Bronchial epithelial cell (primary cell): ENCODE measurements around the gene RABL6. TPM values are rescaled to one million over a fixed set of nuclear protein-coding genes. Genes with fewer than 3 reads are reported as not detected.

Experiments used
- DNase-seq: peaks from one replicate; pipeline ENCODE4 v3.0.0-alpha.2; 2010; ENCODE audit warnings: low read depth
- FAIRE-seq: peaks from 2 replicates; lab custom pipeline; 2011; peaks lifted over from hg19 to GRCh38; lab: Jason Lieb, UNC
- H3K27me3 ChIP-seq: 2 replicates; pipeline ENCODE4 v1.5.1; 2011; ENCODE audit warnings: low read length; ENCODE audit not compliant: control insufficient read depth, insufficient read depth
- H3K36me3 ChIP-seq: 2 replicates; pipeline ENCODE4 v1.5.1; 2011; ENCODE audit warnings: low read length; ENCODE audit not compliant: control insufficient read depth, insufficient read depth
- H3K4me3 ChIP-seq: 2 replicates; pipeline ENCODE4 v1.5.1; 2011; ENCODE audit warnings: mild to moderate bottlenecking, low read depth, low read length, control low read depth
- CTCF ChIP-seq: IDR thresholded peaks from 2 replicates; pipeline ENCODE4 v1.5.1; 2011; ENCODE audit warnings: mild to moderate bottlenecking, moderate library complexity, low read length, control low read depth, inconsistent platforms; ENCODE audit not compliant: insufficient read depth, severe bottlenecking
- total RNA-seq: library from RNA; depleted of rRNA; stranded (reverse); fragments of >200 nt; gene quantifications from 2 replicates; pipeline ENCODE4 v1.2.1, GENCODE V29; 2014

The RABL6 gene
- total RNA-seq, 1 donor from 2014 or later: 79.5 TPM

GRCh38 chr9:136791516-136792276, 16.1 kb upstream of the RABL6 start:
- FAIRE-seq (no peak), DNase-seq (peak; percentile 75)
- H3K4me3 ChIP-seq: peak overlapping the region; percentile 89
- H3K27me3 ChIP-seq: no peaks in the 10 kb centered on the region
- peak; percentile 99 for TF ChIP-seq CTCF
- H3K36me3 ChIP-seq: peaks cover 13% of the 10 kb centered on the region

GRCh38 chr9:136792321-136793085, 15.2 kb upstream of the RABL6 start:
- Histone ChIP-seq H3K27me3 (peaks cover 2% of the 10 kb centered on the region), H3K4me3 (no peak overlapping the region), H3K36me3 (peaks cover 13% of the 10 kb centered on the region)
- FAIRE-seq (no peak), DNase-seq (no peak)
- no peak for TF ChIP-seq CTCF

GRCh38 chr9:136793086-136793946, 14.4 kb upstream of the RABL6 start:
- DNase-seq (no peak), FAIRE-seq (no peak)
- no peak for TF ChIP-seq CTCF
- peaks cover 13% of the 10 kb centered on the region for H3K36me3 ChIP-seq
- H3K4me3 ChIP-seq: no peak overlapping the region
- peaks cover 2% of the 10 kb centered on the region for H3K27me3 ChIP-seq

GRCh38 chr9:136794281-136794999, 13.3 kb upstream of the RABL6 start:
- no peak overlapping the region for H3K4me3 ChIP-seq
- peaks cover 7% of the 10 kb centered on the region for H3K27me3 ChIP-seq
- peaks cover 13% of the 10 kb centered on the region for H3K36me3 ChIP-seq
- TF ChIP-seq CTCF: no peak
- DNase-seq (no peak), FAIRE-seq (no peak)

- Histone ChIP-seq H3K27me3 (peaks cover 9% of the 10 kb centered on the region), H3K36me3 (peaks cover 13% of the 10 kb centered on the region), H3K4me3 (no peak overlapping the region)
- no peak for FAIRE-seq
- TF ChIP-seq CTCF: no peak
- DNase-seq: no peak
Measured at GRCh38 chr9:136795000-136795348, 12.8 kb upstream of the RABL6 start.
